IPS DF 6.9 (cell line): ENCODE results near the gene INPP4A.

ENCODE experiments used
- DNase-seq: peaks from one replicate; pipeline ENCODE4 v3.0.0-alpha.2; 2013; ENCODE audit warnings: low read depth, low spot score
- H3K27ac ChIP-seq: one replicate; pipeline ENCODE4 v1.5.1; 2013; ENCODE audit warnings: low read length, control low read depth
- H3K27me3 ChIP-seq: 2 replicates; pipeline ENCODE4 v1.6.1; 2013; ENCODE audit warnings: mild to moderate bottlenecking, low read length; ENCODE audit not compliant: control insufficient read depth, insufficient read depth
- H3K36me3 ChIP-seq: 2 replicates; pipeline ENCODE4 v1.6.1; 2013; ENCODE audit warnings: low read length; ENCODE audit not compliant: control insufficient read depth, insufficient read depth
- H3K4me1 ChIP-seq: 2 replicates; pipeline ENCODE4 v1.6.1; 2013; ENCODE audit warnings: low read length; ENCODE audit not compliant: control insufficient read depth, insufficient read depth
- H3K4me3 ChIP-seq: 2 replicates; pipeline ENCODE4 v1.5.1; 2013; ENCODE audit warnings: mild to moderate bottlenecking, low read length
- H3K9me3 ChIP-seq: 2 replicates; pipeline ENCODE4 v1.6.1; 2013; ENCODE audit warnings: low read length, inconsistent platforms; ENCODE audit not compliant: control insufficient read depth, insufficient read depth
- WGBS: extraction: QIAGEN DNeasy Blood & Tissue Kit; methylation state at CpG from one replicate; pipeline ENCODE4 v1.1.7; 2013; ENCODE audit warnings: mixed read lengths, missing lambda C conversion rate; ENCODE audit not compliant: insufficient read length, insufficient coverage; 5-methylcytosine and 5-hydroxymethylcytosine counted together

Gene INPP4A

DNA sequence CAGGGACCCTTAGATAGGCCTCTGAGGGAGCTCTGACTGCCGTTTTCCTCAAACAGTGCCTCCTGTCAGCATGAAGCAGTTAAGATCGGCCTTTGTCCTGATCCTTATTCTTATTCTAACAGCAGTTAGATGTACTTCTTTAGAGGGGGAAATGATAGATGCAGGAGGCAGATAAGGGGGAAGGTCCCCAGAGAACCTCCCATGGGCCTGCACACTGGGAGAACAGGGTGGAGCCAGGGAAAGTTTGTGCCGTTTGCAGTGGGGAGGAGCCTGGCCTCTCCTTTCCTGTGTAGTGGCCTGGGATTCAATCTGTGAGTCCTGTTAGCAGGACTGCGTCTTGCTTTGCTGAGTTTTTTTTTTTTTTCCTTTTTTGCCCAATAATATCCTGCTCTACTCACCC is 7.9 kb upstream of the INPP4A start:
- Histone ChIP-seq H3K27me3 (no peaks in the 10 kb centered on the region), H3K9me3 (no peaks in the 10 kb centered on the region), H3K4me1 (no peaks in the 10 kb centered on the region), H3K4me3 (no peak overlapping the region), H3K27ac (no peak overlapping the region), H3K36me3 (no peaks in the 10 kb centered on the region)
- no CpG with 5 or more reads among the region's 4 CpGs for WGBS
- DNase-seq = no peak

DNA sequence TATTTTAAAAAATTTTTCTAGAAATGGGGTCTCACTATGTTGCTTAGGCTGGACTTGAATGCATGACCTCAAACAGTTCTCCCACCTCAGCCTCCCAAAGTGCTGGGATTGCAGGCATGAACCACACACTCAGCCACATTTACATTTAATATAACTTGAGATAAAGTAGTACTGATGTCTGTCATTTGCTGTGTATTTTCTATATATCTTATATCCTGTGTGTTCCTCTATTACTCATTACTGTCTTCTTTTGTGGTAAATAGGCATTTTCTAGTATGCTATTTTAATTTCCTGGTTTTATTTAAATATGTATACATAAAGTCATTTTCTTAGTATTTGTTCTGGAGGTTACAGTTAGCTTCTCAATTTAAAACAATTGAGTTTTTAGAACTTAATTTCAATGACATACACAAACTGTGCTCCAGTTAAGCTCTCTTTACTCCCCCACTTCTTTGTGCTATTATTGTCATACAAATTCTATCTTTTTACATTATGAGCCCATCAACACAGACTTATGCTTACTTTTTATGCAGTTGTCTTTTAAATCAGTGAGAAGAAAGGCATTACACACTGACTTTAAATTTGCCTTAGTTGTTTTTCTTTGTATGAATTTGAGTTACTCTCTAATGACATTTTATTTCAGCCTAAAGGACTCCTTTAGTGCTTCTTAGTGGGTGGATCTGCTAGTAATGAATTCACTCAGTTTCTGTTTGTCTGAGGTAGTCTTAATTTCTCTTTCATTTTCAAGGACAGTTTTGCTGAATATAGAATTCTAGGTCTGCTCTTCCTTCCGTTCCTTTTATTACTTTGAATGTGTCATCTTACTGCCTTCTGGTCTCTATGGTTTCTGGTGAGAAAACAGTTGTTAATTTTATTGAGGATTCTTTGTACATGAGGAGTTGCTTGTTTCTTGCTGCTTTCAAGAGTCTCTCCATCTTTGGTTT is 6.2 kb upstream of the INPP4A start:
- H3K36me3 ChIP-seq = no peaks in the 10 kb centered on the region
- no peaks in the 10 kb centered on the region for H3K4me1 ChIP-seq
- WGBS = no CpG with 5 or more reads among the region's 1 CpG
- H3K27me3 ChIP-seq = no peaks in the 10 kb centered on the region
- no peaks in the 10 kb centered on the region for H3K9me3 ChIP-seq
- DNase-seq = no peak
- no peak overlapping the region for H3K4me3 ChIP-seq
- no peak overlapping the region for H3K27ac ChIP-seq

DNA sequence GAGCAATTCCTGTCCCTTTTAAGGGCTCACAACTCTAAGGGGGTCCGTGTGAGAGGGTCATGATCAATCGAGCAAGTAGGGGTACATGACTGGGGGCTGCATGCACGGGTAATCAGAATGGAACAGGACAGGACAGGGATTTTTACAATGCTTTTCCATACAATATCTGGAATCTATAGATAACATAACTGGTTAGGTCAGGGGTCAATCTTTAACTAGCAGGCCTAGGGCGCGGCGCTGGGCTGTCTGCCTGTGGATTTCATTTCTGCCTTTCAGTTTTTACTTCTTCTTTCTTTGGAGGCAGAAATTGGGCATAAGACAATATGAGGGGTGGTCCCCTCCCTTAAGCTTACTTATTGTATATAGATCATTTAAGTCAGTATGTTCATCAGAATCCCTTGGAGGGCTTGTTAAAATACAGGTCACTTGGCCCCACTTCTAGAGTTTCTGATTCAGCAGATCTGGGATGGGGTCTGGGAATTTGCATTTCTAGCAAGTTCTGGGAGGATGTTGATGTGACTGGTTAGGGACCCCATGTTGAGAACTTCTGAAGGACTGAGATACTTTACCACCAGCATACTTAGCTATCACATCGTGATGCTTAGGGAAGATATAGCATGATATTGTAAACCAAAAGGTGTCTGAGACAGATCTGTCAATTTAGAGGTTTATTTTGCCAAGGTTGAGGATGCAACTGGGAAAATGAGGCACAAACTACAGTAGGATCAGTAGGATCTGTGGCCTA is 2.8 kb upstream of the INPP4A start:
- WGBS = no CpG with 5 or more reads among the region's 7 CpGs
- no peaks in the 10 kb centered on the region for H3K9me3 ChIP-seq
- H3K36me3 ChIP-seq = no peaks in the 10 kb centered on the region; the same call in 1 of the 2 replicates
- no peak overlapping the region for H3K27ac ChIP-seq
- no peak overlapping the region for H3K4me3 ChIP-seq
- no peaks in the 10 kb centered on the region for H3K27me3 ChIP-seq
- no peak for DNase-seq
- peaks cover 1% of the 10 kb centered on the region; the same call in 1 of the 2 replicates for H3K4me1 ChIP-seq

DNA sequence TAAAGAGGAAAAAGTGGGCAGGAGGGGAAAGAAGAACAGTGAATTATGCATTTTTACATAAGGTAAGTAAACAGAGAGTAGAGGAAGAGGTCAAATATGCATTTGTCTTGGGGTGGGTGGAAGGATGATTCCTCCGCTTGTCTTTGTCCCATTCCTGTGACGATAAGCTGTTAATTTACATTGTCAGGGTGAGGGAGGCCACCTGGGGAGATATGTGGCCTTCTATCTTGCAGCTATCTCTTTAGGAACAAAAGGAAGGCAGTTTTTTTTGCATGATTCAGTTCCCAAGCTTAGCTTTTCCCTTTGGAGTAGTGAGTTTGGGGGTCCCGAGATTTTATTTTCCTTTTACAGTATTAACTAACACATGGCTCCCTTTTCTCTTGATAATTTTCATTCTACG is 2.2 kb upstream of the INPP4A start:
- H3K4me3 ChIP-seq = no peak overlapping the region
- no peaks in the 10 kb centered on the region for H3K9me3 ChIP-seq
- H3K4me1 ChIP-seq = peaks cover 1% of the 10 kb centered on the region; the same call in 1 of the 2 replicates
- WGBS = no CpG with 5 or more reads among the region's 4 CpGs
- no peaks in the 10 kb centered on the region; the same call in 1 of the 2 replicates for H3K36me3 ChIP-seq
- no peak overlapping the region for H3K27ac ChIP-seq
- no peak for DNase-seq
- no peaks in the 10 kb centered on the region for H3K27me3 ChIP-seq

DNA sequence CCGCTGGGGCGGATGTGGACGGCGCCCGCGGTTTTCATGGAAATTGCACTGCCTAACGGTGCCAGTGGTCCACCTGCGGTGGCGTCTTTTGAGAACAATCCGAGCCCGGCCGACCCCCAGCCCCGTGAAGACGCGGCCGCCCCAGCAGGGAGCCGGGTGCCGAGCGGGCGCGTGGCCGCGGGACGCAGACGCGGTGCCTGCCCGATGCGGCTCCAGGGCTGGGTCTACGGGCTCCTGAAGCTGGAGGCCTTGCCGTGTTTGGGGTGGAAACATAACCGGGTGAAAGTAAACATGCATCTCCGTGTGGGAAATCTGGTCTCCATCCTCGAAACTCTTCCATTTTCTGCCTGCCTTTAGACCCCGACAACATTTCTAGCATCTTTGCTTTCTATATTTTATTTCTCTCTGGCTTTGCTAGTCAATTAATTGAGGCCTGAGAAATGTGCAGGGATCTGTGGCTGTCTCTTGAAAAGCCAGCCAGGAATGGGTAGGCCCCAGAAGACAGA is 572 bp downstream of the INPP4A start:
- no peak overlapping the region for H3K27ac ChIP-seq
- H3K4me1 ChIP-seq = peaks cover 1% of the 10 kb centered on the region; the same call in 1 of the 2 replicates
- no peak for DNase-seq
- H3K36me3 ChIP-seq = no peaks in the 10 kb centered on the region; the same call in 1 of the 2 replicates
- H3K9me3 ChIP-seq = no peaks in the 10 kb centered on the region
- H3K4me3 ChIP-seq = peak overlapping the region; percentile 64
- WGBS = no CpG with 5 or more reads among the region's 34 CpGs
- H3K27me3 ChIP-seq = no peaks in the 10 kb centered on the region

DNA sequence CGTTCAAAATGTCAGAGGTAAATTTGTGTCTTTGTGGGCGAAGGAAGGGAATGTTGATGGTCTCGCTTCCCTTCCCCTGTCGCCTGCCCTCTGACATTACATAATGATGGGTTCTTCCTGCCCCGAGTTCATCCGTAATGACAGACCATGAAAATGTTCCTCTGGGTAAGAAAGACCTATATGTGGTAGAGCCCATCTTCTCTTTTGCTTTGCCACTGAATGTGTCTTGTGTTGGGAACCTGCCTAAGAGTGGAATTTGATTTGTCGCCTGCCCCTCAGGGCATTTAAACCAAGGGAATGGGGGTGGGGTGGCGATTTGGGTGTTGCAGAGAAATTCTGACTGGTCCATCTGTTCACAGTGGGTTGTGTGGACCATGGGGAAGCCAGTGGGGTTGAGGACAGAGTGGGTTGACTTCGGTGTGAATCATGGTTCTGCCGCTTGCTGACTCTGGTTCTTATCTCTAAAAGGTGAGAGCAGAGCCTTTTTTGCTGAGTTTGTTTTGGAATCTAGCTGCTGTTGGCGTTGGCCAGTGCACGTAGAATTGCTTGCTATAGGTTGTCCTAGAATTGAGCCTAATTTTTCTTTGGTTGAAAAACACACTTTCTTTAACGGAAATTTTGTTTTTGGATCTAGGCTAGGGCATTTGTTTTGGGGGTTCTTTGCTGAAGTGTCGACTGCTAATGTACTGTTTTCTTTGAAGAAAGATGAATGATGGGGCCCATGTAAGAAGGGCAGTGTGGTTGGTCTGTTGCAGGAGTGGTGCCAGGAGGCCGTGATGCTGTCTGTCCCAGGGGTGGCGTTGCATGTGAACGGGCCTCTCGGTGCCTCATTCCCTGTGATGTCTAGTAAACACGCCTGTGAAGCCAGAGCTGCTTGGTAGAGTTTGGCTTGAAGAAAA is 1.3 kb downstream of the INPP4A start:
- Histone ChIP-seq H3K4me1 (peaks cover 2% of the 10 kb centered on the region), H3K27me3 (no peaks in the 10 kb centered on the region), H3K9me3 (no peaks in the 10 kb centered on the region), H3K4me3 (peak overlapping the region; percentile 64; the same call in 1 of the 2 replicates), H3K27ac (no peak overlapping the region), H3K36me3 (no peaks in the 10 kb centered on the region; the same call in 1 of the 2 replicates)
- no peak for DNase-seq
- no CpG with 5 or more reads among the region's 19 CpGs for WGBS

DNA sequence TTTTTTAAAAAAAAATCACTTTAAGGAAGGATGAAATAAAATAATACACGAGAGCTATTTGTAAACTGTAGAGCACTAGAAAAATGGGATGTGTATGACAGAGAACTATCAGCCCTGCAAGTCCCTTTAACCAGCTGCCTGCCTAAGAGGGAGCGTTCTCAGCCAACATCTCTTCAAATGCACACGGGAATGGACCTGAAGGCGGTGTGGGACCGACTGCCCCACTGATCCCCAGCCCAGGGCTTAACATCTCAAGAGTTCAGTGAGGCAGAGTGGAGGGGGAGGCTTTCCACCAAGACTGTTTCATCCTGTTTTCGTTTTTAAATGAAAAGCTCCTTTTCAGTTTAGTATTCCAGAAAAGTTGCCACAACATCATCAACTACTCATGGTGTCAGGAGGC is 2.2 kb downstream of the INPP4A start:
- DNase-seq = no peak
- Histone ChIP-seq H3K4me3 (no peak overlapping the region), H3K27me3 (no peaks in the 10 kb centered on the region), H3K36me3 (no peaks in the 10 kb centered on the region; the same call in 1 of the 2 replicates), H3K27ac (no peak overlapping the region), H3K4me1 (peaks cover 3% of the 10 kb centered on the region), H3K9me3 (no peaks in the 10 kb centered on the region)
- no CpG with 5 or more reads among the region's 6 CpGs for WGBS

DNA sequence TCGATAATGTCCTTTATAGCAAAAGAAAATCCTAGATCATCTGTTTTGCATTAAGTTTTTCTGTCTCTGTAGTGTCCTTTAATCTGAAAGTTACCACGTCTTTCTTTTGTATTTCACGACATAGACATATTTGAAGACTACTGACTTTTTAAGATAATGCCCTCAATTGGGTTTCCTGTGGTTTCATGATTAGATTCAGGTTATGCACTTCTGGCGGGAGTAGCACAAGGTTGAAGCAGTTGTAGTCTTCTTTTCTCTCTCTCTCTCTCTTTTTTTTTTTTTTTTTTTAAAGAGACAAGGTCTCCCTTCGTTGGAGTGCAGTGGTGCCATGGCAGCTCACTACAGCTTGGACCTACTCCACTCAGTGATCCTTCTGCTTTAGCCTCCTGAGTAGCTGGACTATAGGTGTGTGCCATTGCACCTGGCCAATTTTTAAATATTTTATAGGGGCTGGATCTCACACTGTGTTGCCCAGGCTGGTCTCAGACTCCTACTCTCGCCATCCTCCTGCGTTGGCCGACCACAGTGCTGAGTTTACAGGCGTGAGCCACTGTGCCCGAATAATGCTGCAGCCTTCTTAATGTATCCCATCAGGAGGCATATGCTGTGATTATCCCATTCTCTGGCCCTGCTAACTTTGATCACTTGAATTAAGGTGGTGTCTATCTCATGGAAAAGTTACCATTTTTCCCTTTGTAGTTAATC is 3.9 kb downstream of the INPP4A start:
- H3K4me3 ChIP-seq = no peak overlapping the region
- no CpG with 5 or more reads among the region's 10 CpGs for WGBS
- no peak overlapping the region for H3K27ac ChIP-seq
- peaks cover 5% of the 10 kb centered on the region for H3K4me1 ChIP-seq
- no peak for DNase-seq
- H3K27me3 ChIP-seq = no peaks in the 10 kb centered on the region
- H3K9me3 ChIP-seq = no peaks in the 10 kb centered on the region
- H3K36me3 ChIP-seq = no peaks in the 10 kb centered on the region; the same call in 1 of the 2 replicates

DNA sequence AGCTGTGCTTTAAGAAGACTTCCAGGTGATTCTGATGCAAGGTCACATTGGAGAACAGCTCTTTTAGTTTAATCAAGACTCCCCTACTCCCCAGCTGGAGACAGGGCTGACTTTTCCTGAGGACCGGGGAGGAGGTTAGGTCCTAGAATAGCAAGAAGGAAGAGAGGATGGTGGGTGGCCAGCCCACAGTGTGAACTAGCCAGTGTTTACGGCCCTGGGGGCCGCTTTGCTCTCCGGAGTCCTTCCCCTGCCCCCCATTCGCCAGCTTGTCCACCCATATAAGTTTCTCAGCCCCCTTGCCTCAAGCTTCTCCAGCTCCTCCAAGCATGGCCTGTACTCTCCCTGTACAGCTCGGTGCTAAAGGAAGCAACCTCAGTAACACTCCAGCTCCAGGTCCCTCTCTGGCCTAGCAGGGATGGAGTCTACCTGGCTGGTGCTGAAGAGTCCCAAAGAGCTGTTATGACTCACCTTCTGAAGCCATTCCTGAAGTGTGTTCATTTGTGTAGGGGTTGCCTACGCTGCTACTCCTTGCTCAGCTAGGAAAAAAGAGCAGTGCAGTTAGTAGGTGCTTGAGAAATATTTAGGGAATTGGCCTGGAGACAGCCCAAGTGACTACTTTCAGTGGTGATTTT is 7.9 kb downstream of the INPP4A start:
- Histone ChIP-seq H3K9me3 (no peaks in the 10 kb centered on the region), H3K4me3 (no peak overlapping the region), H3K36me3 (no peaks in the 10 kb centered on the region), H3K27me3 (no peaks in the 10 kb centered on the region), H3K4me1 (peaks cover 10% of the 10 kb centered on the region), H3K27ac (no peak overlapping the region)
- no CpG with 5 or more reads among the region's 7 CpGs for WGBS
- DNase-seq = no peak
